ENCODE results near the gene FGF19. TPM values are rescaled to one million over a fixed set of nuclear protein-coding genes. Genes with fewer than 3 reads are reported as not detected.

FGF19 gene
- total RNA-seq, 1 donor from 2014 or later: not detected

GRCh38 chr11:69716891-69717747 lies 13.3 kb upstream of the FGF19 start:
- Histone ChIP-seq H3K4me1 (peaks cover 8% of the 10 kb centered on the region), H3K9me3 (replicated peaks) (no peaks in the 10 kb centered on the region), H3K27me3 (ENCODE audit: low read depth) (peaks cover 90% of the 10 kb centered on the region), H3K36me3 (no peaks in the 10 kb centered on the region), H3K4me3 (no peak overlapping the region), H3K27ac (replicated peaks) (no peak overlapping the region)
- intact Hi-C loops (cut with micrococcal nuclease): no loop called here
- no peak for TF ChIP-seq CTCF (IDR thresholded peaks at IDR 0.05; ENCODE audit: borderline replicate concordance)
- DNase-seq: no peak

GRCh38 chr11:69716099-69716498 lies 12.3 kb upstream of the FGF19 start:
- Histone ChIP-seq H3K9me3 (replicated peaks) (no peaks in the 10 kb centered on the region), H3K27ac (replicated peaks) (no peak overlapping the region)
- intact Hi-C loops (cut with micrococcal nuclease): no loop called here

GRCh38 chr11:69715446-69715845 lies 11.6 kb upstream of the FGF19 start:
- no peaks in the 10 kb centered on the region for H3K9me3 ChIP-seq (replicated peaks)
- no peak overlapping the region for H3K27ac ChIP-seq (replicated peaks)
- DNase-seq: no peak
- intact Hi-C loops (cut with micrococcal nuclease): no loop called here
- H3K4me1 ChIP-seq: peaks cover 8% of the 10 kb centered on the region
- TF ChIP-seq CTCF (IDR thresholded peaks at IDR 0.05; ENCODE audit: borderline replicate concordance): no peak
- no peak overlapping the region for H3K4me3 ChIP-seq
- H3K36me3 ChIP-seq: no peaks in the 10 kb centered on the region
- H3K27me3 ChIP-seq (ENCODE audit: low read depth): peaks cover 87% of the 10 kb centered on the region

More at GRCh38 chr11:69716099-69716498, 12.3 kb upstream of the FGF19 start:
- H3K36me3 ChIP-seq: no peaks in the 10 kb centered on the region
- H3K27me3 ChIP-seq (ENCODE audit: low read depth): peaks cover 87% of the 10 kb centered on the region
- H3K4me3 ChIP-seq: no peak overlapping the region
- DNase-seq: no peak
- peaks cover 8% of the 10 kb centered on the region for H3K4me1 ChIP-seq
- no peak for TF ChIP-seq CTCF (IDR thresholded peaks at IDR 0.05; ENCODE audit: borderline replicate concordance)

- DNase-seq: no peak
- Histone ChIP-seq H3K36me3 (no peaks in the 10 kb centered on the region), H3K4me1 (no peaks in the 10 kb centered on the region), H3K27me3 (ENCODE audit: low read depth) (peaks cover 89% of the 10 kb centered on the region), H3K9me3 (replicated peaks) (no peaks in the 10 kb centered on the region), H3K4me3 (no peak overlapping the region), H3K27ac (replicated peaks) (no peak overlapping the region)
- TF ChIP-seq CTCF (IDR thresholded peaks at IDR 0.05; ENCODE audit: borderline replicate concordance): no peak
- intact Hi-C loops (cut with micrococcal nuclease): no loop called here
These were observed 8.3 kb upstream of the FGF19 start for GRCh38 chr11:69711822-69712801.

GRCh38 chr11:69708736-69709401 lies 5.0 kb upstream of the FGF19 start:
- no peak for DNase-seq
- intact Hi-C loops (cut with micrococcal nuclease): no loop called here
- peaks cover 97% of the 10 kb centered on the region for H3K27me3 ChIP-seq (ENCODE audit: low read depth)
- no peak for TF ChIP-seq CTCF (IDR thresholded peaks at IDR 0.05; ENCODE audit: borderline replicate concordance)
- no peaks in the 10 kb centered on the region for H3K9me3 ChIP-seq (replicated peaks)
- no peak overlapping the region for H3K27ac ChIP-seq (replicated peaks)
- H3K4me3 ChIP-seq: no peak overlapping the region
- no peaks in the 10 kb centered on the region for H3K36me3 ChIP-seq
- H3K4me1 ChIP-seq: peaks cover 10% of the 10 kb centered on the region
